ENCODE data around the gene RNF168. TPM values are rescaled to one million over a fixed set of nuclear protein-coding genes. Genes with fewer than 3 reads are reported as not detected.
A peak's percentile ranks its signal among the peaks of the same experiment; 100 is the strongest.

The RNF168 gene
- total RNA-seq, 4 donors from 2014 or later: 22.2 to 40.6 (median 32.6) TPM

- Histone ChIP-seq H3K27me3 (no peaks in the 10 kb centered on the region), H3K4me3 (no peak overlapping the region), H3K27ac (no peak overlapping the region), H3K9me3 (peaks cover 4% of the 10 kb centered on the region), H3K4me1 (no peaks in the 10 kb centered on the region), H3K36me3 (no peaks in the 10 kb centered on the region)
- TF ChIP-seq CTCF (IDR thresholded peaks at IDR 0.05) (no peak), POLR2A (IDR thresholded peaks at IDR 0.05) (no peak), POLR2AphosphoS5 (IDR thresholded peaks at IDR 0.05) (no peak), EP300 (IDR thresholded peaks at IDR 0.05) (no peak)
- no peak for DNase-seq (ENCODE audit: low spot score in 2 of 2)
- WGBS: 94% methylated on average over 2 of the region's 2 CpGs
These were observed 41.0 kb upstream of the RNF168 start for GRCh38 chr3:196544491-196544992.

- TF ChIP-seq POLR2A (IDR thresholded peaks at IDR 0.05) (no peak), POLR2AphosphoS5 (IDR thresholded peaks at IDR 0.05) (no peak), EP300 (IDR thresholded peaks at IDR 0.05) (no peak), CTCF (IDR thresholded peaks at IDR 0.05) (no peak)
- Histone ChIP-seq H3K27ac (no peak overlapping the region), H3K27me3 (no peaks in the 10 kb centered on the region), H3K4me3 (no peak overlapping the region), H3K36me3 (no peaks in the 10 kb centered on the region), H3K9me3 (no peaks in the 10 kb centered on the region), H3K4me1 (no peaks in the 10 kb centered on the region)
- 84% methylated on average over 6 of the region's 6 CpGs for WGBS
- DNase-seq (ENCODE audit: low spot score in 2 of 2): no peak
These were observed 38.3 kb upstream of the RNF168 start for GRCh38 chr3:196541684-196542445.

- H3K36me3 ChIP-seq: no peaks in the 10 kb centered on the region
- H3K4me3 ChIP-seq: no peak overlapping the region
- H3K27ac ChIP-seq: no peak overlapping the region
- H3K4me1 ChIP-seq: no peaks in the 10 kb centered on the region
- no peaks in the 10 kb centered on the region for H3K27me3 ChIP-seq
- 39% methylated on average over 18 of the region's 18 CpGs for WGBS
- no peaks in the 10 kb centered on the region for H3K9me3 ChIP-seq
- TF ChIP-seq POLR2A (IDR thresholded peaks at IDR 0.05) (no peak), EP300 (IDR thresholded peaks at IDR 0.05) (no peak), CTCF (IDR thresholded peaks at IDR 0.05) (peak; percentile 59 to 71), POLR2AphosphoS5 (IDR thresholded peaks at IDR 0.05) (no peak)
- no peak for DNase-seq (ENCODE audit: low spot score in 2 of 2)
These were observed 33.9 kb upstream of the RNF168 start for GRCh38 chr3:196537319-196537984.

GRCh38 chr3:196533260-196533681, 29.7 kb upstream of the RNF168 start:
- no peak overlapping the region for H3K27ac ChIP-seq
- no peak overlapping the region for H3K4me3 ChIP-seq
- H3K36me3 ChIP-seq: no peaks in the 10 kb centered on the region
- H3K27me3 ChIP-seq: no peaks in the 10 kb centered on the region
- 34% methylated on average over 14 of the region's 14 CpGs for WGBS
- H3K4me1 ChIP-seq: peaks cover 10% of the 10 kb centered on the region
- no peak for DNase-seq (ENCODE audit: low spot score in 2 of 2)
- no peak for TF ChIP-seq POLR2AphosphoS5 (IDR thresholded peaks at IDR 0.05)
- TF ChIP-seq CTCF (IDR thresholded peaks at IDR 0.05): no peak
- no peaks in the 10 kb centered on the region for H3K9me3 ChIP-seq

- DNase-seq (ENCODE audit: low spot score in 2 of 2): no peak
- H3K27me3 ChIP-seq: no peaks in the 10 kb centered on the region
- H3K9me3 ChIP-seq: no peaks in the 10 kb centered on the region
- WGBS: 74% methylated on average over 4 of the region's 4 CpGs
- no peak overlapping the region for H3K4me3 ChIP-seq
- TF ChIP-seq CTCF (IDR thresholded peaks at IDR 0.05): no peak
- TF ChIP-seq POLR2A (IDR thresholded peaks at IDR 0.05): no peak
- no peak for TF ChIP-seq POLR2AphosphoS5 (IDR thresholded peaks at IDR 0.05)
- no peak for TF ChIP-seq EP300 (IDR thresholded peaks at IDR 0.05)
- H3K36me3 ChIP-seq: no peaks in the 10 kb centered on the region
- no peak overlapping the region for H3K27ac ChIP-seq
- H3K4me1 ChIP-seq: peaks cover 14% of the 10 kb centered on the region
These were observed 27.9 kb upstream of the RNF168 start for GRCh38 chr3:196531418-196531817.
